Ascending aorta (tissue), 2 donors: ENCODE results near the gene TRPC6. TPM values are rescaled to one million over a fixed set of nuclear protein-coding genes. Genes with fewer than 3 reads are reported as not detected.
"Not testable (repeated sequence)": the region's sequence is repeated elsewhere in the genome, so short reads cannot be mapped to it uniquely, and the experiment has no call there.

ENCODE experiments used
- DNase-seq, 2 donors: peaks; one replicate each; pipeline ENCODE4 v3.0.0-alpha.2; 2019; ENCODE audit warnings: low spot score in 2 of 2
- H3K27ac ChIP-seq, 2 donors: fragments of 200-600 bp; sonication (generic); one replicate each; pipeline ENCODE4 v1.5.1; 2016 to 2017; ENCODE audit warnings: mild to moderate bottlenecking in 1 of 2
- H3K27me3 ChIP-seq: fragments of 200-600 bp; sonication (generic); one replicate; pipeline ENCODE4 v1.5.1; 2017
- H3K36me3 ChIP-seq, 2 donors: fragments of 200-600 bp; sonication (generic); one replicate each; pipeline ENCODE4 v1.5.1; 2016
- H3K4me1 ChIP-seq, 2 donors: fragments of 200-600 bp; sonication (generic); one replicate each; pipeline ENCODE4 v1.5.1; 2016 to 2017; ENCODE audit warnings: mild to moderate bottlenecking in 1 of 2
- H3K4me3 ChIP-seq, 2 donors: fragments of 200-600 bp; sonication (generic); one replicate each; pipeline ENCODE4 v1.5.1; 2016 to 2017; ENCODE audit warnings: mild to moderate bottlenecking in 1 of 2
- H3K9me3 ChIP-seq, 2 donors: fragments of 200-600 bp; sonication (generic); one replicate each; pipeline ENCODE4 v1.5.1; 2016
- CTCF ChIP-seq, 3 experiments: fragments of 200-600 bp in 2 of 3; fragments of 450-650 bp in 1 of 3; sonication (generic) in 2 of 3; IDR thresholded peaks; one replicate each; pipeline ENCODE4 v1.5.1; 2016 to 2019; ENCODE audit warnings: antibody characterized with exemption in 3 of 3, mild to moderate bottlenecking in 1 of 3, moderate library complexity in 1 of 3
- intact Hi-C: fragments of 100-400 bp; cut with DNase I; formaldehyde crosslinking; loops from one replicate; pipeline ENCODE4 v1.15.1; 2023
- total RNA-seq: library from RNA; depleted of rRNA; stranded (reverse); fragments of >200 nt; gene quantifications from one replicate; pipeline ENCODE4 v1.1.0, GENCODE V29; 2016

Gene TRPC6
- total RNA-seq, 1 donor from 2014 or later: 4.8 TPM

- Histone ChIP-seq H3K4me3 (no peak overlapping the region), H3K4me1 (peaks cover 14 to 16% of the 10 kb centered on the region in 2 donors), H3K27me3 (no peaks in the 10 kb centered on the region), H3K27ac (no peak overlapping the region), H3K36me3 (no peaks in the 10 kb centered on the region), H3K9me3 (no peaks in the 10 kb centered on the region)
- intact Hi-C loops: loop anchor here (5.0 kb wide), 2 partner anchors 102 to 317 kb away; partner anchors contain the start of gene PGR
- no peak for TF ChIP-seq CTCF (IDR thresholded peaks at IDR 0.05)
- no peak for DNase-seq
Measured at GRCh38 chr11:101444164-101444563, 139.6 kb downstream of the TRPC6 start.

GRCh38 chr11:101442936-101443521 lies 140.8 kb downstream of the TRPC6 start:
- H3K27me3 ChIP-seq: no peaks in the 10 kb centered on the region
- no peaks in the 10 kb centered on the region for H3K9me3 ChIP-seq
- peak overlapping the region in 1 of 2 donors; percentile 24 for H3K4me3 ChIP-seq
- intact Hi-C loops: loop anchor here (5.0 kb wide), 2 partner anchors 101 to 316 kb away; partner anchors contain the start of gene PGR
- no peak for TF ChIP-seq CTCF (IDR thresholded peaks at IDR 0.05)
- H3K27ac ChIP-seq: peak overlapping the region; percentile 50 to 71
- no peak for DNase-seq
- H3K4me1 ChIP-seq: peaks cover 14 to 16% of the 10 kb centered on the region in 2 donors
- no peaks in the 10 kb centered on the region for H3K36me3 ChIP-seq

GRCh38 chr11:101442171-101442570 lies 141.6 kb downstream of the TRPC6 start:
- Histone ChIP-seq H3K4me3 (no peak overlapping the region), H3K27me3 (no peaks in the 10 kb centered on the region), H3K27ac (peak overlapping the region; percentile 71 to 90), H3K9me3 (no peaks in the 10 kb centered on the region), H3K36me3 (no peaks in the 10 kb centered on the region), H3K4me1 (peaks cover 14 to 16% of the 10 kb centered on the region in 2 donors)
- no peak for DNase-seq
- intact Hi-C loops: loop anchor here (5.0 kb wide), 2 partner anchors 100 to 315 kb away; partner anchors contain the start of gene PGR
- no peak for TF ChIP-seq CTCF (IDR thresholded peaks at IDR 0.05)

GRCh38 chr11:101441747-101442146 lies 142.1 kb downstream of the TRPC6 start:
- H3K36me3 ChIP-seq: no peaks in the 10 kb centered on the region
- no peak overlapping the region for H3K4me3 ChIP-seq
- TF ChIP-seq CTCF (IDR thresholded peaks at IDR 0.05): no peak
- peak; percentile 25 to 83 for DNase-seq
- no peaks in the 10 kb centered on the region for H3K9me3 ChIP-seq
- H3K4me1 ChIP-seq: peaks cover 14 to 16% of the 10 kb centered on the region in 2 donors
- peak overlapping the region; percentile 71 to 90 for H3K27ac ChIP-seq
- H3K27me3 ChIP-seq: no peaks in the 10 kb centered on the region
- intact Hi-C loops: loop anchor here (5.0 kb wide), 2 partner anchors 99 to 314 kb away; partner anchors contain the start of gene PGR

GRCh38 chr11:101439488-101439887 lies 144.3 kb downstream of the TRPC6 start:
- Histone ChIP-seq H3K4me1 (peaks cover 14 to 16% of the 10 kb centered on the region in 2 donors), H3K9me3 (no peaks in the 10 kb centered on the region), H3K27ac (no peak overlapping the region), H3K4me3 (no peak overlapping the region), H3K36me3 (no peaks in the 10 kb centered on the region), H3K27me3 (no peaks in the 10 kb centered on the region)
- no peak for DNase-seq
- intact Hi-C loops: no loop called here
- TF ChIP-seq CTCF (IDR thresholded peaks at IDR 0.05): no peak

- H3K36me3 ChIP-seq, intact Hi-C loops, H3K27ac ChIP-seq, H3K9me3 ChIP-seq, H3K4me3 ChIP-seq, DNase-seq, H3K27me3 ChIP-seq: not testable (repeated sequence)
- peaks cover 14 to 16% of the 10 kb centered on the region in 2 donors for H3K4me1 ChIP-seq
Measured at GRCh38 chr11:101438708-101439107, 145.1 kb downstream of the TRPC6 start.
